HEK293 (cell line): ENCODE measurements around the gene HOXB9.

Experiments used
- GFI1B ChIP-seq: fragments of 450-650 bp; formaldehyde crosslinking; IDR thresholded peaks from 2 replicates; pipeline ENCODE4 v1.5.1; 2016; ENCODE audit warnings: missing biosample characterization, missing genetic modification characterization
- KLF8 ChIP-seq: fragments of 450-650 bp; formaldehyde crosslinking; IDR thresholded peaks from 2 replicates; pipeline ENCODE4 v1.5.1; 2016; ENCODE audit warnings: missing biosample characterization, missing genetic modification characterization
- SP7 ChIP-seq: fragments of 450-650 bp; formaldehyde crosslinking; IDR thresholded peaks from 2 replicates; pipeline ENCODE4 v1.5.1; 2016; ENCODE audit warnings: missing biosample characterization, missing genetic modification characterization
- WT1 ChIP-seq: fragments of 450-650 bp; formaldehyde crosslinking; IDR thresholded peaks from 2 replicates; pipeline ENCODE4 v1.5.1; 2016; ENCODE audit warnings: missing biosample characterization, missing genetic modification characterization
- ZBTB20 ChIP-seq: fragments of 450-650 bp; formaldehyde crosslinking; IDR thresholded peaks from 2 replicates; pipeline ENCODE4 v1.5.1; 2016; ENCODE audit warnings: missing biosample characterization, missing genetic modification characterization
- ZFP37 ChIP-seq: fragments of 450-650 bp; formaldehyde crosslinking; IDR thresholded peaks from 2 replicates; pipeline ENCODE4 v1.5.1; 2016; ENCODE audit warnings: missing biosample characterization, missing genetic modification characterization
- ZNF157 ChIP-seq: fragments of 450-650 bp; formaldehyde crosslinking; IDR thresholded peaks from 2 replicates; pipeline ENCODE4 v1.5.1; 2016; ENCODE audit warnings: missing biosample characterization, missing genetic modification characterization
- ZNF2 ChIP-seq: fragments of 450-650 bp; formaldehyde crosslinking; IDR thresholded peaks from 2 replicates; pipeline ENCODE4 v1.5.1; 2016; ENCODE audit warnings: missing biosample characterization, missing genetic modification characterization
- ZNF398 ChIP-seq: fragments of 450-650 bp; formaldehyde crosslinking; IDR thresholded peaks from 2 replicates; pipeline ENCODE4 v1.5.1; 2017; ENCODE audit warnings: missing biosample characterization, missing genetic modification characterization
- ZNF449 ChIP-seq: fragments of 450-650 bp; formaldehyde crosslinking; IDR thresholded peaks from 2 replicates; pipeline ENCODE4 v1.5.1; 2017; ENCODE audit warnings: missing biosample characterization, mild to moderate bottlenecking, missing genetic modification characterization, moderate library complexity
- ZNF544 ChIP-seq: fragments of 450-650 bp; formaldehyde crosslinking; IDR thresholded peaks from 2 replicates; pipeline ENCODE4 v1.5.0; 2017; ENCODE audit warnings: missing biosample characterization, missing genetic modification characterization
- ZNF777 ChIP-seq: fragments of 450-650 bp; formaldehyde crosslinking; IDR thresholded peaks from 2 replicates; pipeline ENCODE4 v1.5.1; 2017; ENCODE audit warnings: missing biosample characterization, missing genetic modification characterization, borderline replicate concordance
- ZNF843 ChIP-seq: fragments of 450-650 bp; formaldehyde crosslinking; IDR thresholded peaks from 2 replicates; pipeline ENCODE4 v1.5.1; 2016; ENCODE audit warnings: missing biosample characterization, missing genetic modification characterization
- ZSCAN30 ChIP-seq: fragments of 450-650 bp; IDR thresholded peaks from 2 replicates; pipeline ENCODE4 v1.5.1; 2018; ENCODE audit warnings: missing biosample characterization, mild to moderate bottlenecking, missing genetic modification characterization, moderate library complexity
- TF ChIP-seq, protein P1 (sequence below): fragments of 450-650 bp; formaldehyde crosslinking; IDR thresholded peaks from 2 replicates; pipeline ENCODE4 v1.5.1; 2016; ENCODE audit warnings: missing biosample characterization, missing genetic modification characterization
- TF ChIP-seq, protein P2 (sequence below): fragments of 450-650 bp; formaldehyde crosslinking; IDR thresholded peaks from 2 replicates; pipeline ENCODE4 v1.5.1; 2016; ENCODE audit warnings: missing biosample characterization, missing genetic modification characterization
- TF ChIP-seq, protein P3 (sequence below): fragments of 450-650 bp; formaldehyde crosslinking; IDR thresholded peaks from 2 replicates; pipeline ENCODE4 v1.5.1; 2017; ENCODE audit warnings: missing biosample characterization, missing genetic modification characterization
- TF ChIP-seq, protein P4 (sequence below): fragments of 450-650 bp; formaldehyde crosslinking; IDR thresholded peaks from 2 replicates; pipeline ENCODE4 v1.5.1; 2016; ENCODE audit warnings: missing biosample characterization, missing genetic modification characterization
- TF ChIP-seq, protein P5 (sequence below): fragments of 450-650 bp; formaldehyde crosslinking; IDR thresholded peaks from 2 replicates; pipeline ENCODE4 v1.5.1; 2016; ENCODE audit warnings: missing biosample characterization, missing genetic modification characterization

Gene HOXB9

GRCh38 chr17:48575066-48575582 lies 51.0 kb downstream of the HOXB9 start (continued):
- TF ChIP-seq ZNF398 (tag by site-specific recombination): peak; percentile 31; the same call in 1 of the 2 replicates
- TF ChIP-seq ZSCAN30 (tag by site-specific recombination): peak; percentile 59; the same call in 1 of the 2 replicates
- TF ChIP-seq ZNF157: no peak
- no peak for TF ChIP-seq ZNF544 (tag by site-specific recombination)
- no peak for TF ChIP-seq ZFP37 (tag by site-specific recombination)
- TF ChIP-seq, protein P1, sequence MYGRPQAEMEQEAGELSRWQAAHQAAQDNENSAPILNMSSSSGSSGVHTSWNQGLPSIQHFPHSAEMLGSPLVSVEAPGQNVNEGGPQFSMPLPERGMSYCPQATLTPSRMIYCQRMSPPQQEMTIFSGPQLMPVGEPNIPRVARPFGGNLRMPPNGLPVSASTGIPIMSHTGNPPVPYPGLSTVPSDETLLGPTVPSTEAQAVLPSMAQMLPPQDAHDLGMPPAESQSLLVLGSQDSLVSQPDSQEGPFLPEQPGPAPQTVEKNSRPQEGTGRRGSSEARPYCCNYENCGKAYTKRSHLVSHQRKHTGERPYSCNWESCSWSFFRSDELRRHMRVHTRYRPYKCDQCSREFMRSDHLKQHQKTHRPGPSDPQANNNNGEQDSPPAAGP (tag by site-specific recombination): peak; percentile 67
- TF ChIP-seq WT1 (tag by site-specific recombination): peak; percentile 94
- peak; percentile 93 for TF ChIP-seq ZNF843 (tag by site-specific recombination)
- peak; percentile 88 for TF ChIP-seq GFI1B
- no peak for TF ChIP-seq ZNF2
- no peak for TF ChIP-seq ZNF777 (tag by site-specific recombination)
- TF ChIP-seq, protein P2, sequence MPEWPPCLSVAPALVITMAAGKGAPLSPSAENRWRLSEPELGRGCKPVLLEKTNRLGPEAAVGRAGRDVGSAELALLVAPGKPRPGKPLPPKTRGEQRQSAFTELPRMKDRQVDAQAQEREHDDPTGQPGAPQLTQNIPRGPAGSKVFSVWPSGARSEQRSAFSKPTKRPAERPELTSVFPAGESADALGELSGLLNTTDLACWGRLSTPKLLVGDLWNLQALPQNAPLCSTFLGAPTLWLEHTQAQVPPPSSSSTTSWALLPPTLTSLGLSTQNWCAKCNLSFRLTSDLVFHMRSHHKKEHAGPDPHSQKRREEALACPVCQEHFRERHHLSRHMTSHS (tag by site-specific recombination): 0 out of 2 replicates have a peak, but pooled peaks have one; percentile 78
- peak; percentile 85 for TF ChIP-seq SP7 (tag by site-specific recombination)
- TF ChIP-seq KLF8 (tag by site-specific recombination): peak; percentile 50; the same call in 1 of the 2 replicates
- TF ChIP-seq ZNF449 (tag by site-specific recombination): peak; percentile 72; the same call in 1 of the 2 replicates
- TF ChIP-seq, protein P3, sequence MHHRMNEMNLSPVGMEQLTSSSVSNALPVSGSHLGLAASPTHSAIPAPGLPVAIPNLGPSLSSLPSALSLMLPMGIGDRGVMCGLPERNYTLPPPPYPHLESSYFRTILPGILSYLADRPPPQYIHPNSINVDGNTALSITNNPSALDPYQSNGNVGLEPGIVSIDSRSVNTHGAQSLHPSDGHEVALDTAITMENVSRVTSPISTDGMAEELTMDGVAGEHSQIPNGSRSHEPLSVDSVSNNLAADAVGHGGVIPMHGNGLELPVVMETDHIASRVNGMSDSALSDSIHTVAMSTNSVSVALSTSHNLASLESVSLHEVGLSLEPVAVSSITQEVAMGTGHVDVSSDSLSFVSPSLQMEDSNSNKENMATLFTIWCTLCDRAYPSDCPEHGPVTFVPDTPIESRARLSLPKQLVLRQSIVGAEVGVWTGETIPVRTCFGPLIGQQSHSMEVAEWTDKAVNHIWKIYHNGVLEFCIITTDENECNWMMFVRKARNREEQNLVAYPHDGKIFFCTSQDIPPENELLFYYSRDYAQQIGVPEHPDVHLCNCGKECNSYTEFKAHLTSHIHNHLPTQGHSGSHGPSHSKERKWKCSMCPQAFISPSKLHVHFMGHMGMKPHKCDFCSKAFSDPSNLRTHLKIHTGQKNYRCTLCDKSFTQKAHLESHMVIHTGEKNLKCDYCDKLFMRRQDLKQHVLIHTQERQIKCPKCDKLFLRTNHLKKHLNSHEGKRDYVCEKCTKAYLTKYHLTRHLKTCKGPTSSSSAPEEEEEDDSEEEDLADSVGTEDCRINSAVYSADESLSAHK (tag by site-specific recombination): peak; percentile 89
- peak; percentile 82 for TF ChIP-seq ZBTB20 (tag by site-specific recombination)
- TF ChIP-seq, protein P4, sequence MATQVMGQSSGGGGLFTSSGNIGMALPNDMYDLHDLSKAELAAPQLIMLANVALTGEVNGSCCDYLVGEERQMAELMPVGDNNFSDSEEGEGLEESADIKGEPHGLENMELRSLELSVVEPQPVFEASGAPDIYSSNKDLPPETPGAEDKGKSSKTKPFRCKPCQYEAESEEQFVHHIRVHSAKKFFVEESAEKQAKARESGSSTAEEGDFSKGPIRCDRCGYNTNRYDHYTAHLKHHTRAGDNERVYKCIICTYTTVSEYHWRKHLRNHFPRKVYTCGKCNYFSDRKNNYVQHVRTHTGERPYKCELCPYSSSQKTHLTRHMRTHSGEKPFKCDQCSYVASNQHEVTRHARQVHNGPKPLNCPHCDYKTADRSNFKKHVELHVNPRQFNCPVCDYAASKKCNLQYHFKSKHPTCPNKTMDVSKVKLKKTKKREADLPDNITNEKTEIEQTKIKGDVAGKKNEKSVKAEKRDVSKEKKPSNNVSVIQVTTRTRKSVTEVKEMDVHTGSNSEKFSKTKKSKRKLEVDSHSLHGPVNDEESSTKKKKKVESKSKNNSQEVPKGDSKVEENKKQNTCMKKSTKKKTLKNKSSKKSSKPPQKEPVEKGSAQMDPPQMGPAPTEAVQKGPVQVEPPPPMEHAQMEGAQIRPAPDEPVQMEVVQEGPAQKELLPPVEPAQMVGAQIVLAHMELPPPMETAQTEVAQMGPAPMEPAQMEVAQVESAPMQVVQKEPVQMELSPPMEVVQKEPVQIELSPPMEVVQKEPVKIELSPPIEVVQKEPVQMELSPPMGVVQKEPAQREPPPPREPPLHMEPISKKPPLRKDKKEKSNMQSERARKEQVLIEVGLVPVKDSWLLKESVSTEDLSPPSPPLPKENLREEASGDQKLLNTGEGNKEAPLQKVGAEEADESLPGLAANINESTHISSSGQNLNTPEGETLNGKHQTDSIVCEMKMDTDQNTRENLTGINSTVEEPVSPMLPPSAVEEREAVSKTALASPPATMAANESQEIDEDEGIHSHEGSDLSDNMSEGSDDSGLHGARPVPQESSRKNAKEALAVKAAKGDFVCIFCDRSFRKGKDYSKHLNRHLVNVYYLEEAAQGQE (tag by site-specific recombination): no peak
- TF ChIP-seq, protein P5, sequence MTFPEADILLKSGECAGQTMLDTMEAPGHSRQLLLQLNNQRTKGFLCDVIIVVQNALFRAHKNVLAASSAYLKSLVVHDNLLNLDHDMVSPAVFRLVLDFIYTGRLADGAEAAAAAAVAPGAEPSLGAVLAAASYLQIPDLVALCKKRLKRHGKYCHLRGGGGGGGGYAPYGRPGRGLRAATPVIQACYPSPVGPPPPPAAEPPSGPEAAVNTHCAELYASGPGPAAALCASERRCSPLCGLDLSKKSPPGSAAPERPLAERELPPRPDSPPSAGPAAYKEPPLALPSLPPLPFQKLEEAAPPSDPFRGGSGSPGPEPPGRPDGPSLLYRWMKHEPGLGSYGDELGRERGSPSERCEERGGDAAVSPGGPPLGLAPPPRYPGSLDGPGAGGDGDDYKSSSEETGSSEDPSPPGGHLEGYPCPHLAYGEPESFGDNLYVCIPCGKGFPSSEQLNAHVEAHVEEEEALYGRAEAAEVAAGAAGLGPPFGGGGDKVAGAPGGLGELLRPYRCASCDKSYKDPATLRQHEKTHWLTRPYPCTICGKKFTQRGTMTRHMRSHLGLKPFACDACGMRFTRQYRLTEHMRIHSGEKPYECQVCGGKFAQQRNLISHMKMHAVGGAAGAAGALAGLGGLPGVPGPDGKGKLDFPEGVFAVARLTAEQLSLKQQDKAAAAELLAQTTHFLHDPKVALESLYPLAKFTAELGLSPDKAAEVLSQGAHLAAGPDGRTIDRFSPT: peak; percentile 59; the same call in 1 of the 2 replicates
